ENCODE results near the gene BCL2L2.

DNA sequence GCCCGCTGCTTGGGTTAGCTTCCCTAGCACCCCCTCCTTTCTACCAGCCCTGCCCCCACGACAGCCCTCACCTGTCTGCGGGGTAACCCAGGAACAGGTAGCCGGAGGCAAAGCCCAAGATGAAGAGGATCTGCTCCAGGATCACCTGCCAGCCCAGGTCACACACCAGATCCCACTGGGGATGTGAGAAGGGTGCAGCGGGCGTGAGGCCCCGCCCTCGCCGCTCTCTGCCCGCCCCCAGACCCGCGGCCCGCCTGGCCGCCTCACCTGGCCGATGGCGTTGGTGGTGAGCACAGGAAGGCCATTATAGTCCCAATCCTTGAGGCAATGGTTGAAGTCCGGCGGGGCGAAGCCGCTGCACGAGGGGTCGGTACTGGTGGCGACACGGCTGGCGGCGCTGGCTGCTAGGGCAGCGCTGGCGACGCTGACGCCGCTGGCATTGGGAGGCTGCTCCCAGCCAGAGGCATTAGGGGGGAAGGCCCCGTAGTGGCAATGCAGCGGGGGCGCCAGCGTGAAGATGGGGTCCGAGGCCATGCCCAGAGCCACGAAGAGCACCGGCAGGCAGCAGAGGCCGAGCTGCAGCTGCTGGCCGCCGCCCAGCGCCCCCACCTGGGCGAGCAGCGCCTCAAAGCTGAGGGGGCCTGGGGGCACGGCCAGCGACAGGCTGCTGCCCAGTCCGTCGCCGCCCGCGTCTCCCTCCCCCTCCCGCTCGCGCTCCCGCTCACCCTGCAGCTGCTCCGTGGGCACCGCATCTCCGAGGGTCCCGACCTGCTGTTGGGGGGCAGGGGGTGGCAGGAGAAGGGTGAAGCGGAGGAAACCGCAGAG is 45.3 kb downstream of the BCL2L2 start:
- TF ChIP-seq, protein P1, sequence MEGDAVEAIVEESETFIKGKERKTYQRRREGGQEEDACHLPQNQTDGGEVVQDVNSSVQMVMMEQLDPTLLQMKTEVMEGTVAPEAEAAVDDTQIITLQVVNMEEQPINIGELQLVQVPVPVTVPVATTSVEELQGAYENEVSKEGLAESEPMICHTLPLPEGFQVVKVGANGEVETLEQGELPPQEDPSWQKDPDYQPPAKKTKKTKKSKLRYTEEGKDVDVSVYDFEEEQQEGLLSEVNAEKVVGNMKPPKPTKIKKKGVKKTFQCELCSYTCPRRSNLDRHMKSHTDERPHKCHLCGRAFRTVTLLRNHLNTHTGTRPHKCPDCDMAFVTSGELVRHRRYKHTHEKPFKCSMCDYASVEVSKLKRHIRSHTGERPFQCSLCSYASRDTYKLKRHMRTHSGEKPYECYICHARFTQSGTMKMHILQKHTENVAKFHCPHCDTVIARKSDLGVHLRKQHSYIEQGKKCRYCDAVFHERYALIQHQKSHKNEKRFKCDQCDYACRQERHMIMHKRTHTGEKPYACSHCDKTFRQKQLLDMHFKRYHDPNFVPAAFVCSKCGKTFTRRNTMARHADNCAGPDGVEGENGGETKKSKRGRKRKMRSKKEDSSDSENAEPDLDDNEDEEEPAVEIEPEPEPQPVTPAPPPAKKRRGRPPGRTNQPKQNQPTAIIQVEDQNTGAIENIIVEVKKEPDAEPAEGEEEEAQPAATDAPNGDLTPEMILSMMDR (IDR thresholded peaks at IDR 0.05; ENCODE audit: low read length) = no peak
- TF ChIP-seq EZH2 (IDR thresholded peaks at IDR 0.05; ENCODE audit: borderline replicate concordance, low read length) = no peak
